Stimulated activated CD4-positive, alpha-beta T cell treated with anti-CD3 and anti-CD28 coated beads, Interleukin-1b, Interleukin-23, amount 100 ng/mL, for 48 hours (primary cell): ENCODE results near the gene OLFML2A.

ENCODE experiments used
- DNase-seq: peaks from one replicate; pipeline ENCODE4 v3.0.0-alpha.2; 2020

OLFML2A gene

GRCh38 chr9:124800306-124801259 is 23.6 kb downstream of the OLFML2A start:
- no peak for DNase-seq

- no peak for DNase-seq
Observed at GRCh38 chr9:124801356-124801755, 24.4 kb downstream of the OLFML2A start.

GRCh38 chr9:124802426-124802825 is 25.5 kb downstream of the OLFML2A start:
- DNase-seq = no peak

- DNase-seq = no peak
Observed at GRCh38 chr9:124803911-124804310, 27.0 kb downstream of the OLFML2A start.

GRCh38 chr9:124805186-124805585 is 28.3 kb downstream of the OLFML2A start:
- no peak for DNase-seq

- DNase-seq = no peak
Observed at GRCh38 chr9:124808246-124808956, 31.5 kb downstream of the OLFML2A start.

GRCh38 chr9:124809211-124809610 is 32.3 kb downstream of the OLFML2A start:
- no peak for DNase-seq

- no peak for DNase-seq
Observed at GRCh38 chr9:124809741-124810500, 33.0 kb downstream of the OLFML2A start.

- DNase-seq = no peak
Observed at GRCh38 chr9:124810663-124811355, 33.9 kb downstream of the OLFML2A start.

- peak; percentile 15 for DNase-seq
Observed at GRCh38 chr9:124812441-124812876, 35.5 kb downstream of the OLFML2A start.

GRCh38 chr9:124813041-124813440 is 36.1 kb downstream of the OLFML2A start:
- DNase-seq = no peak

- DNase-seq = no peak
Observed at GRCh38 chr9:124813501-124814163, 36.7 kb downstream of the OLFML2A start.

GRCh38 chr9:124814164-124814535 is 37.2 kb downstream of the OLFML2A start:
- no peak for DNase-seq

GRCh38 chr9:124815601-124816000 is 38.7 kb downstream of the OLFML2A start:
- DNase-seq = no peak

GRCh38 chr9:124818431-124819281 is 41.7 kb downstream of the OLFML2A start:
- DNase-seq = no peak

GRCh38 chr9:124820698-124821623 is 44.0 kb downstream of the OLFML2A start:
- DNase-seq = no peak

GRCh38 chr9:124828489-124829333 is 51.8 kb downstream of the OLFML2A start:
- no peak for DNase-seq

- DNase-seq = no peak
Observed at GRCh38 chr9:124829334-124829669, 52.4 kb downstream of the OLFML2A start.

- no peak for DNase-seq
Observed at GRCh38 chr9:124830593-124830992, 53.7 kb downstream of the OLFML2A start.
